Putamen (tissue), 1 donor: ENCODE results near the gene FCRLA.
A peak's percentile ranks its signal among the peaks of the same experiment; 100 is the strongest.
"Not testable (repeated sequence)": the region's sequence is repeated elsewhere in the genome, so short reads cannot be mapped to it uniquely, and the experiment has no call there.

ENCODE experiments used
- DNase-seq: peaks from one replicate; pipeline ENCODE4 v3.0.0-alpha.2; 2016; ENCODE audit warnings: low spot score

FCRLA gene, protein sequence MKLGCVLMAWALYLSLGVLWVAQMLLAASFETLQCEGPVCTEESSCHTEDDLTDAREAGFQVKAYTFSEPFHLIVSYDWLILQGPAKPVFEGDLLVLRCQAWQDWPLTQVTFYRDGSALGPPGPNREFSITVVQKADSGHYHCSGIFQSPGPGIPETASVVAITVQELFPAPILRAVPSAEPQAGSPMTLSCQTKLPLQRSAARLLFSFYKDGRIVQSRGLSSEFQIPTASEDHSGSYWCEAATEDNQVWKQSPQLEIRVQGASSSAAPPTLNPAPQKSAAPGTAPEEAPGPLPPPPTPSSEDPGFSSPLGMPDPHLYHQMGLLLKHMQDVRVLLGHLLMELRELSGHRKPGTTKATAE

DNA sequence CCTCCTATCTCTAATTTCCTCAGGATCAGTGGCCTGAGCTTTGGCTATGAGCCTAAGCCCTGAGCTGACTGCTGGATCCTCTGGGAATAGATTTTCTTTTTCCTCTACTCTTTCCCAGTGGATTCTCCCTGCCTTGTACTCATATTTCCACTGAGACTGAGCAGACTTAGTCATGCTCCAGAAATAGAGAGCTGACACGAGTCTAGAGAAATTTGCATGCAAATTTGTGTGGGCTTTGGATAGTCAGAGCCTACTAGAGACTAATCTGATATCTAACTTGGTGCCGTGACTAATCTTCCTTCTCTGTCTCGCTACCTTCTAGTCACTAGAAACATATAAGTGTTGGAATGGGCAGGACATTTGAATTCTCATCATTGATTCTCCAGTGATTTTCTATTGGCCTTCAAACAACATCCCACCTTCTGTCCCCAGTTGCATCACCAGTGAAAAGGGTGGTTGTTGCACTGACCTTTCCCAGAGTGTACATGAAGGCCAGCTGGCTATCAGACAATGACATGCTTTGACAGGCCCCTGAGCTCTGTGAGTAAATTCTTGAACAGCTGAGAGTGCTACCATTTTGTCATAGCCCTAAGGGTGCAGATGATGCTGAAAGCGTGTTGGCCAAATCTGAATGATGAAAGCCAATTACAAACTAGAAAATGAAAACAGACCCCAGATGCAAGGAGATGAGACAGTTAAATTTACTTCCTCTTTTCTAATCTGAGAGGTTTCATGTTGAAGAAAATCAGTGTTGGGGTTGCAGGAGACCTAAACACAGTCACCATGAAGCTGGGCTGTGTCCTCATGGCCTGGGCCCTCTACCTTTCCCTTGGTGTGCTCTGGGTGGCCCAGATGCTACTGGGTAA, at the start of gene FCRLA:
Gene FCRLA (plus strand): TSS at position 748 of the 866 bp plus-strand sequence. CDS start 36 bp downstream, at position 784.
- peak; percentile 67 for DNase-seq

DNA sequence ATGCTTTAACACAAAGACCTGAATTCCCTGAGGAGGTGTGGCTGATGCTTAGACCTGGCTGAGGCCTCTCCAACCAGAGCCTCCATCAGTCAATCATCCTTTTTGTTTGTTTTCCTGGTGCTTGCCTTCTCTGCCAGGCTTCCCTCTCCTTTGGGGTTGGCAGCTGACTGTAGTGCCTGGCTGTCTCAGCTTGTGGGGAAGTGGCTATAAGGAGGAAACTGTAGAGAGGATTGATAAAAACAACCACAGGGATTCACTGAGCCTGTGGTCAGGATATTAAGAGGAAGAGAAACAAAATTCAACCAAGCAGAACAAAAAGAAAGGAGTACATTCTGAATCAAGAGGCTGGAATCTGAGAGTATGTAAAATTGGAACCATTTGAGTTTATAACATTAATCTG, 48.5 kb upstream of the FCRLA start:
- DNase-seq, result not testable (repeated sequence)

DNA sequence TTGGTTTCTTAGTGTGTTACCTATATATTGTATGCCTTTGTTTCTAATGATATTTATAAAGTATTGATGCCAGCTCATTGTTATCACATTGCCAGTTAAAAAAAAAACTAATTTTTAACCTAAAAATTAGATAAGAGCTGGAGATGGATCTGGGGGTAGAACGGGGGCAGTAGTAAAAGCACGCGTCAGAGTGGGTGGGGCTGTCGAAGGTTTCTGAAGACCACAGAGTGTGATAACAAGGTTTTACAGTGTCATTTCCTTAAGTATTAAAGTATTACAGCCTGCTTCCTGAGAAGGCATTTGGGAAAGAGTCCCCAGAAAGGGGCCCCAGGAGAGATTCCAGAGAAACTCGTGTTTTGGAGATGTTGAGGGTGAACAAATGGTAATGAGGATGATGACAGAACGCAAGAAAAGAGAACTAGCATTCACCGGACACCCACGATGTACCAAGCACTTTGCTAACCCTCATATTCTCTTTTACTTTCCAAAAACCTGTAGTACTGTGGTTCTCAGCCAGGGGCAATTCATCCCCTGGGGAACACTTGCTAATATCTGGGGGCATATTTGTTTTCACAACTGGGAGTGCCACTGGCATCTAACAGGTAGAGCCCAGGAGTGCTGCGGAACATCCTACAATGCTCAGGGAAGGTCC, 45.2 kb upstream of the FCRLA start:
- DNase-seq, result not testable (repeated sequence)

DNA sequence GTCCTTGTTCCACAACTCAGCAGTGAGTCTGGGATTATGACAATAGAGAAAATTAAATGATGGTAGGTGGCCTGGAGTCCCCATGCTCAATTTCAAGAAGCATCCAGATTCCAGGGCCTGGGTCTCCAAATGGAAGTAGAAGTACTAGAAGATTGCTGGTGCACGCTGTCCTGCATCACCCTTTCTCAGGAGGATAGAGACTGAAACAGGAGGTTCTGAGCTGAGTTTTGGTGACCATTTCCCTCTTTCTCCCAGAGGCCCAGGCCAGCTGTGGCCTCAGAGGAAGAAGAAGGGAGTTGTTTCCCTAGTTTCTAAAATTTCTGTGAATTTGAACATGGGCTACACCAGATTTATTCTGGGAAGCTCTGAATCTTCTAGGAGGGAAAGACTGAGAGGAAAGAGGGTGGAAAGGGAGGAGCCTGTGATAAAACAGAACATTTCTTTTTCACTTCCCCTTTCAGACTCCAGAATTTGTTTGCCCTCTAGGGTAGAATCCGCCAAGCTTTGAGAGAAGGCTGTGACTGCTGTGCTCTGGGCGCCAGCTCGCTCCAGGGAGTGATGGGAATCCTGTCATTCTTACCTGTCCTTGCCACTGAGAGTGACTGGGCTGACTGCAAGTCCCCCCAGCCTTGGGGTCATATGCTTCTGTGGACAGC, 44.2 kb upstream of the FCRLA start, which contains the start of gene FCGR2B:
Gene FCGR2B (plus strand): TSS at position 460 of the 656 bp plus-strand sequence. CDS start 99 bp downstream, at position 559.
- not testable (repeated sequence) for DNase-seq

DNA sequence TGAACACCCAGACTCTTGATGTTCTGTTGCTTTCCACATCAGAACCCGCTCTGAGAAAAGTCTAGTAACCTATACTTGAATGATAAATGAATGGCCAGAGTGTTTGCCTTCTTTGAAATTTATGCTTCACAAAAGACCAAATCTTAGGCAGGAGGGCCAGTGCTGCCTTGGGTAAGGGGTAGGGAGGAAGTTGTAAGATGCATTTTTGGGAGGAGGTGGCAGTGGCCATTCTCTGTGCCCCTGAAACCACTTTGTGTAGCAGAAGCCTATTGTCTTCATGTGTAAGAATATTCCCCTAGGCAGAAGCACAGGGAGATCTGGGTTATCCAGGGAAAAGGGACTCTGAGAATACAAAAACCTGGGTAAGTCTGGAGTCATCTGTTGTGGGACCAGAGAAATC, 43.5 kb upstream of the FCRLA start:
- not testable (repeated sequence) for DNase-seq

DNA sequence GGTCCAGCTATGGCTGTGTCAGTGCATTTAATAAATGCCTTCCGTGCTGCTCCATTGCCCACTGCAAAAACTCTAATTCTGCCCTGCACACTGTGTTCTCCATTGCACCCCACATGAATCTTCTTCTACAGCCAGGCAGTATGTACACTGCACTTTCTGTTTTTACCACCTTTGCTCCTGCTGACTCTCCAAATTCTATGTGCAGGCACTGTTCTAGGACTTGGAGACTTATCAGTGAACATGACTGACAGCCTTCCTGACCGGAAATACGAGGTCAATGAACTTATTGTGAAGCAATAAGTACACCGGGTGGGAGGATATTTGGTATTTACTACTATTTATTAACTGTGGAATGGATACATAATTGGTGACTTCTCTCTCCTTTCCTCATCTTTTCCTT, 42.3 kb upstream of the FCRLA start:
- DNase-seq, result not testable (repeated sequence)

DNA sequence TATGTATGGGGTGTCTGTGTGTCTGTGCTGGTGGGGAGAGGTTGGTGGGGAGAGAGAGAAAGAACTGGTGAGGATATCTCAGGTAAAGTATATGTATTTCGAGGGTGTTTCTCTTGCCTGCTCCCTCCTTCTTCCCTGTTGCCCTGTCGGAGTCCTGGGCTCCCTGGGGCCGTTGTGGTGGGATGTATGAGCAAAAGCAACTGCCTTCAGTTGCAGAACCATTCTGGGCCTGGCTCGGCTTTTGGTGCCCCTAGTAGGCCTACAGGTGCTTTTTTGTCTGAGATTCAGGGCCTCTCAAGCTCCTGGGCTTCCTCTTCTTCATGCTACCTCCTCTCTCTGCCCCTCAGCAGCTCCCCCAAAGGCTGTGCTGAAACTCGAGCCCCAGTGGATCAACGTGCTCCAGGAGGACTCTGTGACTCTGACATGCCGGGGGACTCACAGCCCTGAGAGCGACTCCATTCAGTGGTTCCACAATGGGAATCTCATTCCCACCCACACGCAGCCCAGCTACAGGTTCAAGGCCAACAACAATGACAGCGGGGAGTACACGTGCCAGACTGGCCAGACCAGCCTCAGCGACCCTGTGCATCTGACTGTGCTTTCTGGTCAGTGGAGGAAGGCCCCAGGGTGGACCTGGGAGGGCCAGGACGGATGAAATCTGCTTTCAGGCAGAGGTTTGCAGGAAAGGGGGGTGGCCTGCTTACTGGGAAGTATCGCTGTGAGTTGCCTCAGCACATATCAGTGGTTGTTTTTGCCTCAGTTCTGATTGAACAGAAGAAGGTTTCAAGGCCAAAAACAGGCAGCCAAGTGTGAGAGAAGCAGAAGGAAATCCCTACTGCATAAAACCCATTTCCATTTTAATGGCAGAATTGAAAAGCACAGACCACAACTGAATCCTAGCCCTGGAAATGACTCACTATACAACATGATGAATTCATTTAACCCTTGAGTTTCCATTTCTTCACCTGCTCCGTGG, 35.7 kb upstream of the FCRLA start:
- not testable (repeated sequence) for DNase-seq

DNA sequence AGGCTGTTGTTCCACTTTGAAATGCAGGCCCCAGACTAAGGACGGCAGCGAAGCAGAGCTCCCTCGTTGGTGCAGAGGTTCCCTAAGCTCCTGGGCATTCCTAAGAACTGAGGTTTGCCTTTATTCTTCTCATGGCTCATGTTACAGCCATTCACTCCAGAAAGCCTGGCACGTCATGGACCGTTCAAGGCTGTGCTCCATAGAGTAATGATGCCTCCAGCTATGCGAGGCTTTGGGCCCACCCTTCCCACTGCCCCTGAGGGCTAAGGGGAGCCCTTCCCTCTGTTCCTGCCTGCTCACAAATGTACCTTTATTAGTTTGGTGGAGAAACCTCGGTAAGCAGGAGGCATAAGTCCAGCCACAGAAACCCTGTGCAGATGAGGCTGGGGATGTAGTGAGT, 33.6 kb upstream of the FCRLA start:
- DNase-seq, result not testable (repeated sequence)

DNA sequence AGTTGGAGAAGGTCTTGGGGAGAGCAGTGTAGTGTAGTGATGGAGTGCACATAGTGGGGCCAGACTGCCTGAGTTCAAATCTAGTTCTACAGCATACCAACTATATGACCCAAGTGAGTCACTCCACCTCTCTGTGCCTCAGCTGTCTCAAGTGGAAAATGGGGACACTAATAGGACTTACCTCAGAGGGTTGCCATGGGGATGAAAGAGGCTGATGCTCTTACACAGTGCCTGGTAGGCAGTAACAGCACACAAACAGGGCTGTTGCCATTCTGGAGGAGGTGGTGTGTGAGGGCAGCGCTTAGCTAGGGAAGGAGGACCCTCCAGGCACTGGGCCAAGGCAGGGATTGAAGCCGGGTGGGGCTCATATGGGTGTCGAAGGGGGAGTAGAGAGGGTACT, 32.6 kb upstream of the FCRLA start:
- not testable (repeated sequence) for DNase-seq

DNA sequence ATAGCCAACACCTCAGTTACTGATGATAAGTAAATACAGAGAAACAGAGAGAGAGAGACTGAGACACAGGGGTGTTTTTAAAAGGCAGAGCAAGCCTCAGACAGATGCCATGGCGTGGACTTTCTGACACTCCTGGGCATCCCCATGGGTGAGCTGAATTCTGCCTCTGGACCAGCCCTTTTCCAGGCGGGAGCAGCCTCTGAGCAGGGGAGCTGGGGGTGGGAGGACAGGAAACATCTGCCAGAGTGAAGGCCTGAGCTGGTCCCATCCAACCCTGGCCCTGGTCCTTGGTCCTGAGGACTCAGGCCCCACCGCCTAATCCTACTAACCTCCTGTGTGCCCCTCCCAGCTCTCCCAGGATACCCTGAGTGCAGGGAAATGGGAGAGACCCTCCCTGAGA, 32.1 kb upstream of the FCRLA start:
- DNase-seq, result not testable (repeated sequence)

DNA sequence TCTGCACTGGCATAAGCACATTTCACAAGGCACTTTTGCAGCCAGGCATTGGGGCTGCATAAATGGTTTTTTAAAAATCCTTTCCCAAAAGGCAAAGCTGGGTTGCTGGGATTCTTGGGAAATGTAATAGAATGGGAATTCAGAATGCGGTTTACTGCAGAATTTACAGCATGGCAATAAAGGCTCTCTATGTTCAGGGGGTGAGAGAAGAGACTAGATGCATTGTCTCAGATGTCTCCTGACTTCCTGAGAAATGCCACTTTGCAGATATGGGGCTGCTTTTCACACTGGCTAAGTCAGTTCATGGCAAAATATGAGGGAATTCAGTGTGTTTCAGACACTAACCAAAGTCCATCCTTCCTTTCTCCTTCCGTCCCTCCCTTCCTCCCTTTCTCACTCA, 30.6 kb upstream of the FCRLA start:
- DNase-seq, result peak; percentile 28

DNA sequence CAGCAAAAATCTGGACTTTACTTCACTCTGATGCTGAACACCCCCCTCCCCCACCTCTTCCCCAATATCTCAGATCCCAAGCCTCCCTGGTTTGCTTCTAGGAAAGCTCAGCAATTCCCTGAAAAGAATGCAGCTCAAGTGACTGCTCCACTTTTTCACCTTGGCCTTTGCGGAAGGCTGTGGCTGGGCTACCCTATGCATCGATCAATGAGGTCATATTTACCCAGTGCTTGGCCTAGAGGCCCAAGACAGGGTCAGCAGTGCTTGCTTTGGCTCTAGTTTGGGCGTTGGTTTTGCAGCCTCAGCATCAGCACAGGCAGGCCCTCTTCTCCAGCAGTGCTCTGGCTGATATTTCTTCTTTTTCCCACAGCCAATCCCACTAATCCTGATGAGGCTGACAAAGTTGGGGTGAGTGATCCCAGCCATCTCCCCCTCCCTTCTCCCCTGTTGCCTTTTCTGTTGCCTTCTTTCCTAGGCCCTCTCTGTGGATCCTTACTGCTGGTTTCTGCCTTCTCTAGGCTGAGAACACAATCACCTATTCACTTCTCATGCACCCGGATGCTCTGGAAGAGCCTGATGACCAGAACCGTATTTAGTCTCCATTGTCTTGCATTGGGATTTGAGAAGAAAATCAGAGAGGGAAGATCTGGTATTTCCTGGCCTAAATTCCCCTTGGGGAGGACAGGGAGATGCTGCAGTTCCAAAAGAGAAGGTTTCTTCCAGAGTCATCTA, 29.9 kb upstream of the FCRLA start:
- DNase-seq, result no peak

DNA sequence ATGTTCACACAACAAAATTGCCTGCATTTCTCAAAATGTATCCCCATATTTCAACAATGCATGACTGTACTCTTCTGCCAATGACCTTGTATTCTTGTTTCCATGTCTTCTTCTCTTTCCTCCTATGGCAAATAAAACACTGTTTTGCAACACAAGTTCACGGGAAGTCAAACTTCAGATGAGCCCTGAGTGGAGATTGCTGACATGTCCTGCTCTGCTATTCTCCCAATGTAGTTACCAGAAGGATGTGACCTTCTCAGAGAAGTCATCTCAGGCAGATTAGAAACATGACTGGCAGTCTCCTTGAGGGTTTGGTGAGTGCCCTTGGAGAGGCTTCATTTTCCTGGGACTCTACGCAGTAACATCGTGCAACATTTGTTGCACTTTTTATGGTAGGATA, 28.5 kb upstream of the FCRLA start:
- DNase-seq, result no peak

DNA sequence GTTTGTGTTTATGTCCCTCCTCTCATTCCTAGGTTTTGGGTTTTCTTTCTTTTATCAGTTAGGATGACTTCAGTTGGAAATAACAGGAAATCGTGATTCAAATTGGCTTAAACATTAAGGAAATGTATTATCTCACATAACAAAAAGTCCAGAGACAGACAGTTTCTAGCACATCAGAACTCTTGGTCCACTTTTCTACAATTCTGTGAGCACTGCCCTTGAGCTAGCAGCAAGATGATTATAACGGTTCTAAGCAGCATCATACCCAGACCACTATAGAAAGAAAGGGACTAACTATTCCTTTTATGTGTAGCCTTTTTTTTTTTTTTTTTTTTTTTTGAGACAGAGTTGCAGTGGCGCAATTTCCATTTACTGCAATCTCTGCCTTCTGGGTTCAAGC, 25.1 kb upstream of the FCRLA start:
- no peak for DNase-seq

DNA sequence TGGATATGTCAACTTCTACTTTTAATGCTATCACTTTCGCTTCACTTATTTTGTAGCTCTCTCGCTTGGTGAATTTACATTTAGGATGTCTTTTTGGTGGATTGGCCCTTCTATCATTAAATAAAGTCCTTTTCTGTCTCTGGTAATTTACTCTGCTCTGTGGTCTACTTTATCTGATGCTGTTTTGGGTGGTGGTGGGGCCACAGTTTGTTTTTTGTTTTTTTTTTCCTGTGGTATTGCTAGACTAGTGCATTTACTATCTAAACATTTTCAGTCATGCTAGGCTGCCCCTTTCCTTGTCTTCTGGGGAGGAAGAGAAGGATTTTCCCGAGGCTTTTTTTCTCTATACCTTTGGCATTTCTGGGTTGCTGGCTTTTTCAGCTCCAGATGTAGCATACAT, 18.1 kb upstream of the FCRLA start:
- DNase-seq, result no peak

DNA sequence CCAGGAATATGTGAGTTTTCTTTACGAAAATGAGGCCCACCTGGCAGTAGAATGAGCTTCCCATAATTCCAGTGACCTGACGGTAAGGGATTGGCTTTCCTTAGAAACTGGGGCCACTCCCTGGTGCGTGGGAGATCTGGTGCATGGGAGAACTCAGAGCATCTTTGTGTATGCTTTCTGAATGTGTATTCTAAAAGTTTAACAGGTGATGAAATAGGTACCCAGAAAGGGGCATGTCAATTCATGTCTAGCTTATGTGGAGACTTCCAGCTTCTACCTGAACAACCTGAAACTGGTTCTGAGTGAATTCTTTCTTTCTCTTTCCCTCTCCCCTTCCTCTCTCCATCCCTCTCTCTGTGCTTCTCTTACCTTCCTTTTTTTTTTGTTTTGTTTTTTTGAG, 15.2 kb upstream of the FCRLA start:
- no peak for DNase-seq

DNA sequence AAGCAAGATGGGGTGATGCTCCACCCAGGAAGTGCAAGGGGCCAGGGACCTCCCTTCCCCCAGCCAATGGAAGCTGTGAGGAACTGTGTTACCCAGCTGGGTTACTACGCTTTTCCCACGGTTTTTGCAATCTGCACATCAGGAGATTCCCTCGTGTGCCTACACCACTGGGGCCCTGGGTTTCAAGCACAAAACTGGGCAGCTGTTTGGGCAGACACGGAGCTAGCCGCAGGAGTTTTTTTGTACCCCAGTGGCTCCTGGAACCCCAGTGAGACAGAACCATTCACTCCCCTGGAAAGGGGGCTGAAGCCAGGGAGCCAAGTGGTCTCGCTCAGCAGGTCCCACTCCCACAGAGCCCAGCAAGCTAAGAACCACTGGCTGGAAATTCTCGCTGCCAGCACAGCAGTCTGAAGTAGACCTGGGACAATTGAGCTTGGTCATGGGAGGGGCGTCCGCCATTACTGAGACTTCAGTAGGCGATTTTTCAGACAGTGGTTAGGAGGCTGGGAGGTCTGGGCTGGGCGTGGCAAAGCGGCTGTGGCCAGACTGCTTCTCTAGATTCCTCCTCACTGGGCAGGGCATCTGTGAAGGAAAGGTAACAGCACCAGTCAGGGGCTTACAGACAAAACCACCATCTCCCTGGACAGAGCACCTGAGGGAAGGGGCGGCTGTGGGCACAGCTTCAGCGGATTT, 13.9 kb upstream of the FCRLA start:
- not testable (repeated sequence) for DNase-seq

DNA sequence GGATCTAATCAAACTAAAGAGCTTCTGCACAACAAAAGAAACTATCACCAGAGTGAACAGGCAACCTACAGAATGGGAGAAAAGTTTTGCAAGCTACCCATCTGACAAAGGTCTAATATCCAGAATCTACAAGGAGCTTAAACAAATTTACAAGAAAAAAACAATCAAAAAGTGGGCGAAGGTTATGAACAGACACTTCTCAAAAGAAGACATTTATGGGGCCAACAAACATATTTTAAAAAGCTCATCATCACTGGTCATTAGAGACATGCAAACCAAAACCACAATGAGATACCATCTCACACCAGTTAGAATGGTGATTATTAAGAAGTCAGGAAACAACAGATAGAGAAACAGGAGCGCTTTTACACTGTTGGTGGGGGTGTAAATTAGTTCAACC, 8.7 kb upstream of the FCRLA start:
- not testable (repeated sequence) for DNase-seq

DNA sequence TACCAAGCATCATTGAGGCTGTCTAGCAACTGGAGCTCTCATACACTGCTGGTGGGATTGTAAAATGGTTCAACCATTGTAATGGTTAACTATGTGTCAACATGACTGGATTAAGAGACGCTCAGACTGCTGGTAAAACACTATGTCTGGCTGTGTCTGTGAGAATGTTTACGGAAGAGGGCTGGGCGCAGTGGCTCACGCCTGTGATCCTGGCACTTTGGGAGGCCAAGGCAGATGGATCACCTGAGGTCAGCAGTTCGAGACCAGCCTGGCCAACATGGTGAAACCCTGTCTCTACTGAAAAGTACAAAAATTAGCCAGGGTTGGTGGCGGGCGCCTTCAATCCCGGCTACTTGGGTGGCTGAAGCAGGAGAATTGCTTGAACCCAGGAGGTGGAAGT, 4.8 kb upstream of the FCRLA start:
- DNase-seq, result no peak
